ENCODE results near the gene HOXB3. TPM values are rescaled to one million over a fixed set of nuclear protein-coding genes. Genes with fewer than 3 reads are reported as not detected.

Gene HOXB3
- total and polyA plus RNA-seq, 12 donors: 2.3 to 28.8 (median 8.8) TPM

DNA sequence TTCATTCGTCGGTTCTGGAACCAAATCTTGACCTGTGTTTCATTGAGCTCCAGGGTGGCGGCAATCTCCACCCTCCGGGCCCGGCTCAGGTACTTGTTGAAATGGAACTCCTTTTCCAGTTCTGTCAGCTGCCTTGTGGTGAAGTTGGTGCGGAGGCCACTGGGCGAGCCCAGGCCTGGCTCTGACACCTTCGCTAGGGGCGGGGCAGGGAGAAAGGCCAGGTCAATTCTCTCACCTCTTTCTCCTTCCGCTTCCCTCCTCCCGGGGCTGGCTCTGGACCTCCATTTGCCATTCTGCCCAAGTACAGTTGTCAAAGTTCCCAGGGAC is 60.4 kb downstream of the HOXB3 start:
- Histone ChIP-seq H3K36me3 (replicated peaks in 1 of 2) (no peaks in the 10 kb centered on the region), H3K4me1 (replicated peaks in 1 of 2) (no peaks in the 10 kb centered on the region), H3K9me3 (replicated peaks in 1 of 3) (no peaks in the 10 kb centered on the region), H3K4me3 (no peak overlapping the region), H3K27me3 (no peaks in the 10 kb centered on the region), H3K27ac (no peak overlapping the region)
- TF ChIP-seq, protein P1, sequence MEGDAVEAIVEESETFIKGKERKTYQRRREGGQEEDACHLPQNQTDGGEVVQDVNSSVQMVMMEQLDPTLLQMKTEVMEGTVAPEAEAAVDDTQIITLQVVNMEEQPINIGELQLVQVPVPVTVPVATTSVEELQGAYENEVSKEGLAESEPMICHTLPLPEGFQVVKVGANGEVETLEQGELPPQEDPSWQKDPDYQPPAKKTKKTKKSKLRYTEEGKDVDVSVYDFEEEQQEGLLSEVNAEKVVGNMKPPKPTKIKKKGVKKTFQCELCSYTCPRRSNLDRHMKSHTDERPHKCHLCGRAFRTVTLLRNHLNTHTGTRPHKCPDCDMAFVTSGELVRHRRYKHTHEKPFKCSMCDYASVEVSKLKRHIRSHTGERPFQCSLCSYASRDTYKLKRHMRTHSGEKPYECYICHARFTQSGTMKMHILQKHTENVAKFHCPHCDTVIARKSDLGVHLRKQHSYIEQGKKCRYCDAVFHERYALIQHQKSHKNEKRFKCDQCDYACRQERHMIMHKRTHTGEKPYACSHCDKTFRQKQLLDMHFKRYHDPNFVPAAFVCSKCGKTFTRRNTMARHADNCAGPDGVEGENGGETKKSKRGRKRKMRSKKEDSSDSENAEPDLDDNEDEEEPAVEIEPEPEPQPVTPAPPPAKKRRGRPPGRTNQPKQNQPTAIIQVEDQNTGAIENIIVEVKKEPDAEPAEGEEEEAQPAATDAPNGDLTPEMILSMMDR (IDR thresholded peaks at IDR 0.05): no peak
- no peak for TF ChIP-seq POLR2A (IDR thresholded peaks at IDR 0.05)
- DNase-seq: no peak
- intact Hi-C loops (cut with DNase I): no loop called here
- 94 to 97% (median 96%) methylated on average over 11 of the region's 11 CpGs for WGBS, 4 donors

DNA sequence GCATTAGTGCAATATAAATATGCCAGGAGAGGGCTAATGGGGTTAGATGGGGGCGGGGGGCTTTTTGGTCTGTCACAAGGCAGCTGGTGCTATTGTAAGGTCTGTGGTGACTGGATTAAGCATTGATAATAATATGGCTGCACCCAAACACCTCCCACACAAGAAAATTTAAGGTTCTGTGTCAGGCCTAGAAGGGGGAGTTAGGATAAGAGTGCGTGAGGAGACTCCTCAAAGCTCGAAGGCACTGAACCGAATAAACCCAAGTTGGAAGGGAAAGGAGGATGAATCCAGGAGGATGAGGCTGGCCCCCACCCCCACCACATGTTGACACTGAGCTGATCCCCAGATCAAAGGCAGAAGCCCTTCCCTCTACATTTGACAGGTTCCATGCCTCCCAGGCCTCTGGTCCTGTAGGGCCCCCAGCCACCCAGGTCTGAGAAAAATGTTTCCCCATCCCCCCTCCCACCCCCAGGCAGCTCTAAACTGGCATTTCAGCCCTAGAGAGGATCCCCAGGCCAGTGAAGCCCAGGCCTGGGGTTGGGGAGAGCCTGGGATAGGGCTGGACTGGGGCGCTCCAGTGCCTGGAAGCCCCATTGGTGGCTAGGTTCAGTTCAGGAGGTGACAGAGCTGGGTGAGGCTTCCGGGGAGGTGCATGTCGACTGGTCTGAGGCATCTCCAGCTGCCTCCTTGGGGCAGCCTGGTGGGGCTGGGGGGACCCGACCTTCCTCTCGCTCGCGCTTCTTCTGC is 60.9 kb downstream of the HOXB3 start:
- H3K4me3 ChIP-seq: no peak overlapping the region
- 88 to 99% (median 93%) methylated on average over 8 to 11 of the region's 11 CpGs for WGBS, 4 donors
- no peaks in the 10 kb centered on the region for H3K9me3 ChIP-seq (replicated peaks in 1 of 3)
- intact Hi-C loops (cut with DNase I): no loop called here
- H3K4me1 ChIP-seq (replicated peaks in 1 of 2): no peaks in the 10 kb centered on the region
- H3K27me3 ChIP-seq: no peaks in the 10 kb centered on the region
- no peaks in the 10 kb centered on the region for H3K36me3 ChIP-seq (replicated peaks in 1 of 2)
- DNase-seq: no peak
- TF ChIP-seq POLR2A (IDR thresholded peaks at IDR 0.05): no peak
- TF ChIP-seq, protein P1 (IDR thresholded peaks at IDR 0.05): no peak
- no peak overlapping the region for H3K27ac ChIP-seq

DNA sequence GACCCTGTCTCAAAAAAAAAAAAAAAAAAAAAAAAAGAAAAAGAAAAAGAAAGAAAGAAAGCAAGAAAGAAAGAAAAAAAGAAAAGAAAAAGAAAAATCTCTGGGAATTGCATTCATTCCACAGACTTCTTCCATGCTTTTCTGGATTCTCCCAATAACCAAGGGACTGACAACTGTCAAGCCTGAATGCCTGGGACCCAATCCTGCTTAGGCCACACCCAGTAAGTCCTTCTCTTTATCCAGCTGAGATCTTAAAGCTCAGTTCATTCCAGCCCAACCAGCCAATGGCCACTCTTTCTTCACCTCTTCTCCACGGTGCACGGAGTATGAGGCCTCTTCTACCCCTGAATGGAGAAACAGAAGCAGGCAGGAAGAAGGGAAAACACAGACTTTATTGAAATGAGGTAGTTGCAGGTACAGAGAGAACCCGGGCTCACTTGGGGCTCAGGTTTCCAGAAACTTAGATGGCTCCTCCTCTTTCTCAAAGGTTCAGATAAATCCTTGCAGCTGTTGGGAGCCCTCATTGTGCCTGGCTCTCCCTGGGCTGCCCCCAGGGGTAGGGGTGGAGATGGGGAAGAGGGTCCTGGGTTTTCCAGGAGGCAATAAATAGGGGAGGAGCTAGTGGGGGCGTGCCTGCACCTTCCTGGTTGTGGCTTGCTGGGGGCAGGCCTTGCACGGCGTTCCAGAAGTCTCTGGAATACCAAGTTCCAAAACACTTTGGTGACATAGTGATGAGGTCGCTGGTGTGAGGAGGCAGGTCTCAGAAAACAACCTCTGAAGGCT is 61.7 kb downstream of the HOXB3 start:
- WGBS, 4 donors: 79 to 88% (median 86%) methylated on average over 7 of the region's 7 CpGs
- no peak for DNase-seq
- Histone ChIP-seq H3K36me3 (replicated peaks in 1 of 2) (no peaks in the 10 kb centered on the region), H3K27me3 (no peaks in the 10 kb centered on the region), H3K27ac (no peak overlapping the region), H3K9me3 (replicated peaks in 1 of 3) (no peaks in the 10 kb centered on the region), H3K4me3 (no peak overlapping the region), H3K4me1 (replicated peaks in 1 of 2) (no peaks in the 10 kb centered on the region)
- intact Hi-C loops (cut with DNase I): no loop called here
- TF ChIP-seq POLR2A (IDR thresholded peaks at IDR 0.05): no peak
- TF ChIP-seq, protein P1 (IDR thresholded peaks at IDR 0.05): no peak

DNA sequence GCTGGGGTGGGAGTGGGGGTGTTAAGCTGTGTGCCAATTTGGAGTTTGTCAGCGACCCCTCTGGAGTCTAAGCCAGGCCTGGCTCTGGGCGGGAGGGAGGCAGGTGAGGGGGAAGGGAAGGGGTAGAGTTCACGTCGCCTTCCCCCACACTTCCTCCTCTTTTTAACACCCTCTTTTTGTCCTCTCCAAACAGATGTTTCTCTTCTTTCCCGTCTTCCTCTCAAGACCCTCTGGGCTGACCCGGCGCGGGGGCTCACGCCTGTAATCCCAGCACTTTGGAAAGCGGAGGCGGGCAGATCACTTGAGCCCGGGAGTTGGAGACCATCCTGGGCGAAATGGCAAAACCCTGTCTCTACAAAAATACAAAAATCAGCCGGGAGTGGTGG is 62.5 kb downstream of the HOXB3 start:
- H3K9me3 ChIP-seq (replicated peaks in 1 of 3): no peaks in the 10 kb centered on the region
- H3K27me3 ChIP-seq: no peaks in the 10 kb centered on the region
- TF ChIP-seq POLR2A (IDR thresholded peaks at IDR 0.05): no peak
- TF ChIP-seq, protein P1 (IDR thresholded peaks at IDR 0.05): no peak
- intact Hi-C loops (cut with DNase I): no loop called here
- H3K36me3 ChIP-seq (replicated peaks in 1 of 2): no peaks in the 10 kb centered on the region
- H3K27ac ChIP-seq: no peak overlapping the region
- WGBS, 4 donors: 65 to 78% (median 74%) methylated on average over 13 to 14 of the region's 14 CpGs
- no peaks in the 10 kb centered on the region for H3K4me1 ChIP-seq (replicated peaks in 1 of 2)
- H3K4me3 ChIP-seq: no peak overlapping the region
- no peak for DNase-seq
